HG03045 (cell line): ENCODE measurements around the gene GSTT2B.
"Not testable (repeated sequence)": the region's sequence is repeated elsewhere in the genome, so short reads cannot be mapped to it uniquely, and the experiment has no call there.

ENCODE experiments used
- ATAC-seq: cut with Tn5 transposase; IDR thresholded peaks from one replicate; pipeline ENCODE4 v1.9.1; 2021; ENCODE audit warnings: mild to moderate bottlenecking, moderate library complexity; ENCODE audit not compliant: unreplicated experiment

Gene GSTT2B

DNA sequence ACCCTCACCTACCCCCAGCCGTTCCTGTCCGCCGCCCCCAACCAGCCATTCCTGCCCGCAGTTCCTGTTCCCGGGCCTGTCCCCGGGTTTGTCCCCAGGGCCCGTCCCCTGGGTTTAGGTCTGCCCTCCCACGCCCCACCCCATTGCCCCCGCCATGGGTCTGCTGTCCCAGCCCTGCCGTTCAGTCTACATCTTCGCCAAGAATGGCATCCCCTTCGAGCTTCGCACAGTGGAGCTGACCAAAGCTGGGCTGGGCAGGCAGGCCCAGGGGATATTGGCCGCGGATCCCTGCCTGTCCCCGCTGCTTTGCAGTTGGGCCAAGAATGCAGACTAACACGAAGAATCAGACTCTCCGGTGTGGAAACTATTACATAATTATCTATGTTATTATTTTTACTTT is 11.2 kb downstream of the GSTT2B start:
- not testable (repeated sequence) for ATAC-seq

DNA sequence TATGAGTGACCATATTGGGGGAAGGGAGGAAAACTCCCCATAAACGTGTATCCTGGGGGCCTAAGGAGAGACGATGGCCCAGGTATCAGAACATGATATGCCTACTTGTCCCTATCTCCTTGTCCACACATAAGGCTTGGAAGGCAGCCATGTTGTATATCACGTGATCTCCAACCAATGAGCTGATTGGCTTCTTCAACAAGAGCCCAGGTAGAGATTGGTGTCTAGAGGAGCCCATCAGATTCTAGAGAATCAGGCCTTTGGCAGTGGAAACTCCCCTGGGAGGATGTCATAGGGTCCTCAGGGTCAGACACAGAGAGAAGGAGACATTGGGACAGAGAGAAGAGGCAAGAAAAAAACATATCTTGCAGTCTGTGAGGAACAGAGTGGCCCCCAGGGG is 13.6 kb downstream of the GSTT2B start:
- not testable (repeated sequence) for ATAC-seq

DNA sequence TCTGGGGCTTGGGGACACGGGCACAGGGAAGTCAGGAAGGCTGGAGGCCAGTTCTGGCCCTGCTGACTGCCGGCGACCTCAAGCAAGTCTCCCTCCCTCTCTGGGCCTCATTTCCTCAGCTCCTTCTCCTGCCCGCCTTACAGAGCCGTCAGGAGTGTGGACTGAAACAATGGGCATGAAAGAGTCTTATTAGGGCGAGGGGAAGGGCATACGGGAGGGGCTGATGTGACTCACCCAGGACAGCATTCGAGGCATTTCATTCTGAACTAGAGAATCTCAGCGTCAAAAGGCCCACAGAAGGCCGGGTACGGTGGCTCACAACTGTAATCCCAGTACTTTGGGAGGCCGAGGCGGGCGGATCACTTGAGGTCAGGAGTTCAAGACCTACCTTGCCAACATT is 20.8 kb downstream of the GSTT2B start:
- ATAC-seq: not testable (repeated sequence)

DNA sequence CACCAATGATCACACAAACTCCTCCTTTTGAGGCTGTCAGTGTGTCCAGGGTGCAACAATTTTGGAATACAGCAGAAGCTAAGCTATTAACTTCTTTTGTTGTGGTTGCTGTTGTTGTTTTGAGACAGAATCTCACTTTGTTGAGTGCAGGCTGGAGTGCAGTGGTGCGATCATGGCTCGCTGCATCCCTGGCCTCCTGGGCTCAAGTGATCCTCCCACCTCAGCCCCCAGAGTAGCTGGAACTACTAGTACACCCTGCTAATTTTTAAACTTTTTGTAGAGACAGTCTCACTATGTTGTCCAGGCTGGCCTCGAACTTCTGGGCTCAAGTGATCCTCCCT is 22.0 kb downstream of the GSTT2B start:
- no peak for ATAC-seq

DNA sequence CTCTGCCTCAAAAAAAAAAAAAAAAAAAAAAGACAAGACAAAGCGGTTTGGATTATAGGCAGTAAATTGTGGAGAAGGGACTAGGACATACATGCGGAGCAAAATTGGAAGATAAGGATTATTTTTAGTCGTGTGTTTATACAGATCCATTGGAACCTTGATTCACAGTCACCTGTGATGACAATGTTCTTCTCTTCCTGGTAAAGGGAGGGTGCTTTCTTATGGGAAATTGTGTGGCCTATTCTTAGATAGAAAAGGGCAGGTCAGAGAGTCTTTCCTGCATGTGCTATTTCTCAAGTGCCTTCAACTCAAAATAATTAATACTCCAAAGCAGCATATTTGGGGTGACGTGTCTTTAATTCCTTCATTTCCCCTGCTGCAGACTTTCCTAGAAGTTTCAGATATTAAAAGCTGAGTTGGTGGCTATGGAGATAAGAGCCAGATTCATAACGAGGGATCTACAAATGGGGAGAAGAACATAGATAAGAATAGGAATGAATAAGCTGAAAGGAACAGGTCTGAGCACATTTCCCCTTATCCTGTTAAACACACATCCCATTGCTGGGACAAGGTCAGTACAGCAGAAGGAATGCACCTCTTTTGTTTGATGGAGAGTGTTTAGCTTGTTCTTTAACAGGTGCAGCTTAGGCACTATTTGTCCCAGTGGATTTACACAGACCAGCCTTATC is 22.5 kb downstream of the GSTT2B start:
- no peak for ATAC-seq

DNA sequence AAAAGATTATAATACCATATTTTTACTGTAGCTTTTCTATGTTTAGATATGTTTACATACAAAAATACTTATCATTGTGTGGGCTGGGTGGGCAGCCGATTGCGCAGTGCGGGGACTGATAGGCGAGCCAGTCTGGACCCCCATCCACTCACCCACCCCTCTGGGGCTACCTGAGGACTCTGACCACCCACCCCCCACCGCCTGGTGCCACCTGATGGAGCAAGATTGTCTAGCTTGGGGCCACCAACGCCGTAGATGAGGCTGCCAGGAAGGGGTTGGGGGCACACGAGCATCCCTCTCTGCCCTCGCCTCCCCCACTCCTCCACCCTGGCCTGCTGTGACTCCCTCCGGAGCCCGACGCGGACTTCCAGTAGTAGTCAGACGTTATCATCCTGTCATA is 34.4 kb downstream of the GSTT2B start:
- no peak for ATAC-seq

DNA sequence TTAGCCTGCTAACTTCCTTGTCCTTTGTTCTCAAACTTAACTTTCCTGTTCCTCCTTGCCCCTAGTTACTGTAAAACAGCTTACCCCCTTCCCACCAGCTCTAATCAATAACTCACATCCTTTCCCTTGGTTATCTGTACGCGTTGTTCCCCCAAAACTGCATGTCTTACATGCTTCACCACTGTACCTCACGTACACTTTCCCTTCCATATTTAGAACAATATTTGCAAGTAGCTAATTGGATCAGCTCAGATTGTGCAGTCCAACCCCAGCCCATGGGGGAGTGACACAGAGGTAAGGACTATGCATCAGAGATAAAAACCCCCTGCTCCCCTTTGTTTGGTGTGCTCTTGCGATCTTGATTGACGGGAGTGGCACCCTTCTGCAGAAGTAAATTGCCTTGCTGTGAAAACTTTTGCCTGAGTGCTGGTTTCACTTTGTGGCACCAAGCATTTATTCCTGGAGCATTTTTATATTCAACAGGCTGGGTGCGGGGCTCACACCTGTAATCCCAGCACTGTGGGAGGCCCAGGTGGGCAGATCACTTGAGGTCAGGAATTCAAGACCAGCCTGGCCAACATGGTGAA is 35.9 kb downstream of the GSTT2B start:
- ATAC-seq: no peak

DNA sequence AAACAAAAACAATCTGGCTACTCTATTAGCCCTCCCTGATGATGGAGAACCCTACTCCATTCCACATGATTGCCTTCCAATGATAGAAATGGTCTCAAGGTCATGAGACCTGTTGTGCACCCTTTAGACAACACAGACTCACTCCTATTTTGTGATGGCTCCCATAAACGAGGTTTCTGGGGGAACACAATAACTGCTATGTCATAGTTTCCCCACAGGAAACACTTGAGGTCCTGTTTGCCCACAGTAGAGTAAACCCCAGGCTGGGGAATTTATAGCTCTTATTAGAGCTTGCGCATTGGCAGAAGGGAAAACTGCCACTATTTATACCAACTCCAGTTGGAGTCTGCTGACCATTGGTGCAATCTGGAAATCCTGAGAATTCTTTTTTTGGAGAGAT is 38.1 kb downstream of the GSTT2B start:
- ATAC-seq: no peak

DNA sequence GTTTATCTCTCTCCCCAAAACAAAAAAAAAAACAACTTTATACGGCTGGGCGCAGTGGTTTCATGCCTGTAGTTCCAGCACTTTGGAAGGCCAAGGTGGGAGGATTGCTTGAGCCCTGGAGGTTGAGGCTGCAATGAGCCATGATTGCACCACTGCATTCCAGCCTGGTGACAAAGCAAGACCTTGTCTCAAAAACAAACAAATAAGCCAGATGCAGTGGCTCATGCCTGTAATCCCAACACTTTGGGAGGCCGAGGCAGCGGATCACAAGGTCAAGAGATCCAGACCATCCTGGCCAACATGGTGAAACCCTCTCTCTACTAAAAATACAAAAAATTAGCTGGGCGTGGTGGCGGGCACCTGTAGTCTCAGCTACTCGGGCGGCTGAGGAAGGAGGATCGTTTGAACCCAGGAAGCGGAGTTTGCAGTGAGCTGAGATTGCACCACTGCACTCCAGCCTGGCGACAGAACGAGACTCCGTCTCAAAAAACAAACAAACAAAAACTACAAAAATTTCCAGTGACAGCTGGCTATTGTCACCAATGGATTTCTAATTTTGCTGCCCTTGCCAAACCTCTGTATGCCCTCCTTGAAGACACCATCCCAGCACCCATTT is 39.3 kb downstream of the GSTT2B start:
- not testable (repeated sequence) for ATAC-seq

DNA sequence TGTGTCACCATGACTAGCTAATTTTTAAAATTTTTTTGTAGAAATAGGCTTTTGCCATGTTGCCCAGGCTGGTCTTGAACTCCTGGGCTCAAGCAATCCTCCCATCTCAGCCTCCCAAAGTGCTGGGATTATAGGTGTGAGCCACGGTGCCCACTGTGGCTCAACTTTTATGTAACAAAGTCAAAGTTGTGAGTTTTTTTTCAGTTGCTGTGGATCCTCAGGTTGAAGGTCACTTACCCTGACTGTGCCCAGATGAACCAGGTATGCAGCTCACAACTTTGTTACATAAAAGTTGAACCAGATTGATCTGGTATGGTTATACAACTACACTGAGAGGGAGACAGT is 40.8 kb downstream of the GSTT2B start:
- ATAC-seq: not testable (repeated sequence)

DNA sequence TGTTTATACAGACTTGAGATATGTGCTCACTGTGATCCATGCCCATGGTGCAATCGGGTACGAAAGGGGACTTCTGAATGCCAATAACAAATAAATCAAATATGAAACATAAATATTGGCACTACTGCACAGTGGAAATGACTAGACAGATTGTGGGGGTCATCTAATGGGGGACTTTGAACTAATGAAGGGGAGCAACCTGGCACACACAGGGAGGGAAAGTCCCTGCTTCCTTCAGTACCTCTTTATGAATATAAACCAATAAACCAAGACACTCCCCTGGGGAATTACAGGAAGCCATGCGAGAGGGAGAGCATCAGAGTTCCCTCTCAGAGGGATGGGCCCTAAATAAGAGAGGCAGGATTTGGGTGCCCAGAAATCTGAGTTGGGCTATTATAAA is 45.7 kb downstream of the GSTT2B start:
- no peak for ATAC-seq

DNA sequence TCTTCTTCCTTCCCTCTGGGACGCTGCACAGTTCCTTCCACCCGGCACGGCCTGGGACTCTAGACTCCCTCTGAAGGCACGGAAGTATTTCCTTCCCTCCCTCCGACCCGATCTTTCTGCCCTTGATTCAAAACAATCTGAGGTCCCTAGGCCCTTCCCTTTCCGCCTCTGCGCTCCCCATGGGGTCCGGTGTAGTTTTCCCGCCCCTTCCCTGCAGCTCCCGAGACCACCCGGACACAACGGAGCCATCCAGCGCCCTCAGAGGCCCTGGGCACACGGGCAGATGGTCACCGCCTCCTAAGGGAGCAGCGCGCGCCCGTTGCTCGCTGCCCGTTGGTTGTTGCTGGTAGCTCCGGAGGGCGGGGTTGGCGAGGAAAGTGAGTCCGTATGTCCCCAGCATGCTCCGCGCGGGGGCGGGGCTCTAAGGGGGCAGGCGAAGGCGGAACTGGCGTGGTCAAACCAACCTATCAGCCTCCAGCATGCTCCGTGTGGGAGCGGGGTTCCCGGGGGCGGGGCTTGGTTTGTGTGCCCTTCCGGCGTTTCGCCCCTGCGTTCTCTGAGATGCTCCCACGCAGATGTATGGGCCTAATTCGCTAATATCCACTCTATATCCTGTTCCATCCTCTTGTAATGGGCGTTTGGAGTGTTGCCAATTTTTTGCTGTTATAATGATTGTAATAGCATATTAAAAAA is 47.2 kb downstream of the GSTT2B start:
- peak; percentile 90 for ATAC-seq

DNA sequence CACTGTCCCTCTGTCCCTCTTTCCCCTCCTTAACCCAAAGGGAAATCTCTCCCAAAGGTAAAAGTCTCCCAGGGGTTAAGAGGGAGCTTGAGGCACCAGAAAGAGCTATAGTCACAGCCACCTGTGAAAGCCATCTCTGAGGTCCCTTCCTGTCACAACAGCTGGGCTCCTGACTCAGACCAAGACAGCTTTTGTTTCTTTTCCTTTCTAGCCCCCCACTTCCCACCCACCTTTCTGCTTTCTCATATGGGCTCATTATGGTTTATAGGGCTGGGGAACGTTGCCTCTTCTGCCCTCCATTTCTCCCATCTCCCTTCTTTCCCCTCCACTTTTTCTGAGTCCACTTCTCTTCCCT is 47.7 kb downstream of the GSTT2B start:
- peak; percentile 3 for ATAC-seq

DNA sequence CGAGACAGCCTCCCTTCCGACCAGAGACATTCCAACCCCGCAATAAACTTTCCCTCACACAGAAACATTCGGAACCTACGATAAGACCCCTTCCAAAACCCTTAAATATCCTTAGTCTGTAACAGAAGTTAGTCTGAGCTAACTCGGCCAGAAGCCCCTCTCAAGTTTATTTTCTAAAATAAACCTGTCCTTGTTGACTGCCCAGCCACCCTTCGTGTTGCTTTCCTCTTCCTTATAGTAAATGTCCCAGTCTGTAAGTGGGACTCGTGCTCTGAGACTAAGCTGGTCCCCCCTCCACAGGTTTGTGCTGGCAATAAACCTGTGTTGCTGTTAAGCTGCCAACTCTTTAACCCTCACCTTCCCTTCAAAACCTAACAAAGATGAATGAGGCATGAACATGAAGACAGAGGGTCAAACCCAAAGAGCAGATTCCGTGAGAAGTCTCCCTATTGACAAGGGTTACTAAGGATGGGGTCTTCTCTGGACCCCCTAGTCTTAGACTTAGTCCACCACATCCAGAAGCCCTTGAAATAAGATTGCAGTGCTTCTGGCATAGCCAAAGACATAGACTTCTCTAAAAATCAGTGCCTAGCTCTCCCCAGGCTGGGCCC is 48.6 kb downstream of the GSTT2B start:
- ATAC-seq: no peak

DNA sequence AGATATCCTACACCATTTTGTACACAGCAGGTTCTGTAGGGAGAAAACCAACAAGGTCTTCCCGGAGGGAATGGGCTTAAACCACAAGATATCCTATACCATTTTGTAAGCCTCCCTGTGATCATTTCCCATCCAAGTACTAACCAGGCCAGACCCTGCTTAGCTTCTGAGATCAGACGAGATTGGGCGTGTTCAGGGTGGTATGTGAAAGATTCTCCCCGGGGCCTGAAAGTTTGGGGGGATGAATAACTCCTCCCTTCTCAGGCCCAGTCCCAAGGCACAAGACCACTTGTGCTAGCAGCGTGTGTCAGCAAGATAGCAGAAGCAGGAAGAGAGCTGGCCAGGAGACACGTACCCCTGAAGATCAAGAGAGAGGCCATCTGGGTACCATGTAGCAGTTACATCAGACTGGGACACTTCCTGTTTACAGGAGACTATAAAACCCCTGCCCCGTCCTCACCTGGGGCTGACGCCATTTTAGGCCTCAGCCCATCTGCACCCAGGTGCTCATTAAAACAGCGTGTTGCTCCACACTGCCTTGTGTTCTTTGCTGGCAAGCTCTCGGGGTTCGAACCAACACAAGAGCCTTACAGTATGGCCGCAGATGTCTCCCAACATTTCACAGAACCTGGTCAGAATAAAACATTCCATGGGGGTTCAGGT is 49.5 kb downstream of the GSTT2B start:
- ATAC-seq: no peak

DNA sequence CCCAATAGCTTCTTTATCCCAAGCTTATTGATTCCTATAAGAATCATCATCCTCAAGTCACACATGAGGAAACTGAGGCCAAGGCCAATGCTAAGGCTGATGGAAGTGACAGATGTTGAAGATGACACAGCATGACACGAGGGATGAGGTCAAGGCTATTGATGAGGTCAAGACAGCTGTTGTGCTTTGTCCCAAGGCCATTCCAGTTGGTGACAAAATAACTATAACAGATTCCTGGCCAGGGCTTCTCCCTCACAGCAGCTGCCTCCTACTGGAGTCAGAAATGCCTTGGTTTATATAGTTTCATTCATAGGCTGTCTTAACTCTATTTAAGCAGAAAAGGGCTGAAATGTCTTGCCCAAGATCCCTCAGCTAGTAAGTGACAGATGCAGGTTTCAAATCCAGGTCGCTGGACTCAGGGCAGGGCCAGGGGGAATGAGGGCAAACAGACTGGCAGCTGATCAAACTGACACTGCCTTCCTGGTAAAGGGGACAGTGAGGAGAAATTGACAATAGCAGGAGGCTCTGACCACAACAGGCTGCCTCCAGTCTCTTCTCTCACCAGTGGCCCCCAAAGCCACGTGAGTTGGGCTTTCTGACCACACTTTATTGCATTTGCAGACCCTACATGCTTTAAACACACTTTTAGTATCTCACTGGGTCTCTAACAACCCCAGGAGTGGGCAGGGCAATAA is 50.4 kb downstream of the GSTT2B start:
- ATAC-seq: no peak

DNA sequence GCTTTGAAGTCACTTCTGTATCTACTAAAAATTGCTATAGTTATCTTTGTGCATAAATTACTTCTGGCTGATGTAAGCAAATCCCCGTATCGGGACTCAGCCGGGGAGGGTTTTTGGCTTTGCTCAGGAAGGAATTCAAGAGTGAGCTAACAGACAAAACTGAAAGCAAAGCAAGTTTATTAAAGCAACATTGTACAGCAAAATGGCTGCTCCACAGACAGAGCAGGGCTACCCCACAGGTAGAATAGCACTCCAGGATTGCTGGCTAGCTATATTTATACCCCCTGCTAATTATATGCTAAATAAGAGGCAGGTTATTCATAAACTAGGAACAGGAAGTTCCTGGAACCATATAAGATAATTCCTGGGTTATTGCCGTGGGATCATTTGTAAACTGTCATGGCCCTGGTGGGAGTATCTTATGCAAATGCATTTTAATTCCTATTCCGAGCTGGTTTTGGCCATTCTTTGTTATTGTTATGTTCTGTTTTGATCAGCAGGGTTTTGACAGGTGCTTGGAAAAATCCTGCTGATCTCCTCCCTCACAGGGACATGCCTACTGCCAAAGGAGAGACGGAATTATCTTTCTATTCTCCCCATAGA is 51.6 kb downstream of the GSTT2B start:
- no peak for ATAC-seq

DNA sequence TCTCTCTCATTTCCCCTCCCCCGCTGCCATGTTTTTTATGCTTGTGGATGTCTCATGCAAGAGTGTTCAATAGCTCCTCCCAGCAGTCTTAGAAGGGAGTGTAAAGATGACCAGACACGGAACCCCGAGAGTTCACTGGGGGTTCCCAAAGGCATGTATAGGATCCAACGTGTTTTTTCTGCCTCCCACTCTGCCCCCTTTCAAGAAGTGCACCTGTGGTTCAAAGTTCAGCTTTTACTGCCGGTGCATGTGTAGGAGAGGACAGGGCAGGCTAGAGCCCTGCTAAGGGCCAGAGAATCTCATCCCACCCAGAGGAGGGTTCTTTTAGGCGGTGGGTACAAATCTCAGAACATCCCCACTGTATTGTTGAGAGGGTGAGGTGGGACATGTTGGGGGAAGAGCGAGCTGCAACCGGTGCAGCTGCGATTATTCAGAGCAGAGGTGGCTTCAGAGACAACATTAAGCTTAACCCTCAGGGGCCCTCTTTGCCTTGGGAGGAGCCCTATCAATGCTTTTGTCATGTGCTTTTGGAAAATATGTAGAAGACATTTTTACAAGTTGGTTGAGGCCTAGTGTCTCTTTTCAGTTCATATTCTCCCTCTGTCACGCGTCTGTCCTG is 52.3 kb downstream of the GSTT2B start:
- ATAC-seq: no peak

DNA sequence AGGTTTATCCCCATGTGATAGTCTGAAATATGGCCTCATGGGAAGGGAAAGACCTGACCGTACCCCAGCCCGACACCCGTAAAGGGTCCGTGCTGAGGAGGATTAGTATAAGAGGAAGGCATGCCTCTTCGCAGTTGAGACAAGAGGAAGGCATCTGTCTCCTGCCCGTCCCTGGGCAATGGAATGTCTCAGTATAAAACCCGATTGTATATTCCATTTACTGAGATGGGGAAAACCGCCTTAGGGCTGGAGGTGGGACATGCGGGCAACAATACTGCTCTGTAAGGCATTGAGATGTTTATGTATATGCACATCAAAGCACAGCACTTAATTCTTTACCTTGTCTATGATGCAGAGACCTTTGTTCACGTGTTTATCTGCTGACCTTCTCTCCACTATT is 53.6 kb downstream of the GSTT2B start:
- ATAC-seq: not testable (repeated sequence)
